Endothelial cell of umbilical vein (primary cell): ENCODE measurements around the gene TRDN. TPM values are rescaled to one million over a fixed set of nuclear protein-coding genes. Genes with fewer than 3 reads are reported as not detected.

Experiments
- BruUV-seq: library from RNA; stranded (reverse); fragments of 400-500 nt; replicated peaks from 2 replicates; lab custom pipeline; 2021; lab: Mats Ljungman, UMichigan
- CTCF ChIA-PET: fragments of 300-600, 350-600 bp; sonication (Branson Sonifier 250); formaldehyde crosslinking; loops from one replicate; lab custom pipeline; 2021; ENCODE audit warnings: antibody characterized with exemption, inconsistent platforms; lab: Charles Lee
- POLR2A ChIA-PET: fragments of 300-600, 350-600 bp; sonication (Branson Sonifier 250); formaldehyde crosslinking; loops from one replicate; lab custom pipeline; 2021; ENCODE audit warnings: antibody characterized with exemption, inconsistent platforms; lab: Charles Lee
- DNase-seq: peaks from one replicate; pipeline ENCODE4 v3.0.0-alpha.2; 2011; ENCODE audit warnings: low read depth, low spot score
- FAIRE-seq: peaks from 2 replicates; lab custom pipeline; 2011; peaks lifted over from hg19 to GRCh38; lab: Jason Lieb, UNC
- H2AFZ ChIP-seq: 2 replicates; pipeline ENCODE4 v1.6.0; 2012; ENCODE audit warnings: low read depth, low read length, control low read depth, inconsistent platforms
- H3K27ac ChIP-seq: 2 replicates; pipeline ENCODE4 v1.5.1; 2011; ENCODE audit warnings: low read depth, mild to moderate bottlenecking, control low read depth, low read length, moderate library complexity; ENCODE audit not compliant: insufficient read depth
- H3K27me3 ChIP-seq, 2 experiments: 2 replicates each; pipeline versions ENCODE4 v1.6.0 to v1.6.1; 2011; ENCODE audit warnings: low read length in 2 of 2, mixed read lengths in 1 of 2; ENCODE audit not compliant: control insufficient read depth in 2 of 2, insufficient read depth in 2 of 2
- H3K36me3 ChIP-seq, 2 experiments: 2 replicates in 1 of 2; 3 replicates in 1 of 2; pipeline ENCODE4 v1.5.1; 2011; ENCODE audit warnings: low read length in 2 of 2, mild to moderate bottlenecking in 1 of 2, moderate library complexity in 1 of 2; ENCODE audit not compliant: control insufficient read depth in 2 of 2, insufficient read depth in 2 of 2; ENCODE audit errors: extremely low read depth in 1 of 2
- H3K4me1 ChIP-seq: 3 replicates; pipeline ENCODE4 v1.5.1; 2011; ENCODE audit warnings: mild to moderate bottlenecking, low read length; ENCODE audit not compliant: control insufficient read depth, insufficient read depth; ENCODE audit errors: extremely low read depth
- H3K4me2 ChIP-seq: 2 replicates; pipeline ENCODE4 v1.6.1; 2011; ENCODE audit warnings: low read length, control low read depth, mixed read lengths; ENCODE audit not compliant: insufficient read depth
- H3K4me3 ChIP-seq, 3 experiments: fragments of 200-600 bp in 1 of 3; sonication (generic), shearing (Covaris generic) in 1 of 3; replicated peaks in 1 of 3; 2 replicates each; pipeline ENCODE4 v1.5.1; 2011 to 2016; ENCODE audit warnings: control low read depth in 3 of 3, low read length in 3 of 3, mild to moderate bottlenecking in 2 of 3, inconsistent platforms in 1 of 3, low read depth in 1 of 3, moderate library complexity in 1 of 3; ENCODE audit not compliant: insufficient read depth in 1 of 3
- H3K79me2 ChIP-seq: 2 replicates; pipeline ENCODE4 v1.6.0; 2012; ENCODE audit warnings: low read length, inconsistent platforms; ENCODE audit not compliant: control insufficient read depth, insufficient read depth
- H3K9ac ChIP-seq: replicated peaks from 2 replicates; pipeline ENCODE3; 2011; ENCODE audit warnings: low read length, control low read depth; ENCODE audit not compliant: insufficient read depth; ENCODE audit errors: extremely low read depth
- H3K9me1 ChIP-seq: replicated peaks from 3 replicates; pipeline ENCODE4 v1.6.0; 2011; ENCODE audit warnings: mild to moderate bottlenecking, low read length; ENCODE audit not compliant: control insufficient read depth, insufficient read depth; ENCODE audit errors: extremely low read depth
- H3K9me3 ChIP-seq: replicated peaks from 2 replicates; pipeline ENCODE4 v1.5.1; 2012; ENCODE audit warnings: low read length, inconsistent platforms; ENCODE audit not compliant: control insufficient read depth, insufficient read depth
- H4K20me1 ChIP-seq: replicated peaks from 2 replicates; pipeline ENCODE3; 2011; ENCODE audit warnings: mild to moderate bottlenecking, low read length; ENCODE audit not compliant: control insufficient read depth, insufficient read depth; ENCODE audit errors: extremely low read depth
- EZH2 ChIP-seq: IDR thresholded peaks from 2 replicates; pipeline ENCODE4 v1.6.1; 2012; ENCODE audit warnings: borderline replicate concordance, low read depth, mild to moderate bottlenecking, moderate library complexity, low read length, inconsistent platforms; ENCODE audit not compliant: severe bottlenecking
- FOS ChIP-seq: IDR thresholded peaks from 2 replicates; pipeline ENCODE4 v1.6.1; 2011; ENCODE audit warnings: mild to moderate bottlenecking, low read length, moderate library complexity, borderline replicate concordance; ENCODE audit not compliant: insufficient read depth
- GATA2 ChIP-seq: IDR thresholded peaks from 2 replicates; pipeline ENCODE4 v1.7.0; 2011; ENCODE audit warnings: low read depth, mild to moderate bottlenecking, moderate library complexity, mixed read lengths, low read length; ENCODE audit not compliant: insufficient read length, insufficient read depth
- JUN ChIP-seq: IDR thresholded peaks from 2 replicates; pipeline ENCODE4 v1.6.1; 2011; ENCODE audit warnings: borderline replicate concordance, low read depth; ENCODE audit not compliant: insufficient read length, insufficient read depth
- MYC ChIP-seq: IDR thresholded peaks from one replicate; pipeline ENCODE4 v1.6.1; 2011; ENCODE audit warnings: mild to moderate bottlenecking, low read depth, low read length
- POLR2A ChIP-seq: IDR thresholded peaks from 2 replicates; pipeline ENCODE4 v1.6.1; 2012; ENCODE audit warnings: low read depth, mild to moderate bottlenecking, control low read depth, low read length
- POLR2AphosphoS5 ChIP-seq: IDR thresholded peaks from 2 replicates; pipeline ENCODE4 v1.6.1; 2012; ENCODE audit warnings: low read depth, mild to moderate bottlenecking, control low read depth, low read length, moderate library complexity; ENCODE audit not compliant: insufficient read depth
- dilution Hi-C: fragments of 300-500 bp; cut with MboI; formaldehyde crosslinking; loops from one replicate; pipeline ENCODE4 v1.15.0; 2019; ENCODE audit warnings: low sequenced_read_pairs; ENCODE audit not compliant: extremely low pct_ligation_motif_present
- intact Hi-C: fragments of 100-400 bp; cut with micrococcal nuclease; formaldehyde crosslinking; loops from one replicate; pipeline ENCODE4 v1.10.0; 2022
- polyA plus RNA-seq, 4 experiments: library from polyadenylated mRNA; depleted of rRNA in 3 of 4; stranded (reverse) in 3 of 4; unstranded in 1 of 4; fragments of >200 nt; gene quantifications; 2 replicates each; pipeline versions ENCODE4 v1.2.1 to v1.2.3, GENCODE V29; 2011 to 2012; ENCODE audit warnings: missing spikeins in 1 of 4
- total RNA-seq: library from RNA; stranded (reverse); gene quantifications from 2 replicates; pipeline ENCODE4 v1.2.3, GENCODE V29; 2021
- TF ChIP-seq, protein P1 (sequence below): IDR thresholded peaks from 2 replicates; pipeline ENCODE4 v1.6.1; 2011; ENCODE audit not compliant: insufficient read depth, insufficient read length
- TF ChIP-seq, protein P2 (sequence below), 2 donors: IDR thresholded peaks; 1 replicate in 1 of 2; 2 replicates in 1 of 2; pipeline ENCODE4 v1.5.1; 2011; ENCODE audit warnings: low read length in 2 of 2, mild to moderate bottlenecking in 2 of 2, moderate library complexity in 2 of 2, control low read depth in 1 of 2, inconsistent platforms in 1 of 2, low read depth in 1 of 2; ENCODE audit not compliant: insufficient read depth in 1 of 2; ENCODE audit errors: extremely low read depth in 1 of 2

Gene TRDN
- total and polyA plus RNA-seq, 2 donors (not counting 3 experiments of a cell fraction or from before 2014, with no cell fraction given): not detected

DNA sequence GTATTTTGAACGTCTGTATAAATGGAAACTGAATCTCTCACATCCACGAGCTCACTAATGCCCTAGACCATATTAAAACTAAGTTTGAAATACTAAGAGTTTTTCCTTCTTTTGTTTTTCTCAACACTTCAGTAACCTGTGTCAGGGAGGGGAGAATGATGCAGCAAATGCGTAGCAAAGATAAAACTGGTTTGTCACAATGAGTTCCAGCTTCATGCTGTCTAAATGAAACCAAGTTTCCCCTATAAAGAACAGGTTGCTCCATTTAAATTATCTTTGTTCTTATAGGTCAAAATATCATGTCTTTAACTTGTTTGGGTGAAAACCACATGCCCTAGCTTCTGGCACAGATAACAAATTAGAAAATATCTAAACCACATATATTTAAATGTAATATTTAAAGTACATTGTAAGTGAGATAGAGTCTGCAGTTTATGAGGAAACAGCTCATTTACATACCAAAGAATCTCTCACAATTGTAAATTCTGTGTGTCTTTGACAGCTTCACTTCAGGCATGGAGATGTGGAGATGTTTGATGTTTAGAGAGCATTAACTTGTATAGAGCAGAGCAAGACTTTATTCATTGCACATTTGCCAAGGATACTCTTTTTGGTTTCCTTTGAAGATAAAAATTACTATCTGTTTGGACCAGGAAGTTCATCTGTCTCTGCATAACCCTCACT, 7.3 kb downstream of the TRDN start:
- ChIA-PET CTCF (interaction anchor here (1.0 to 1.6 kb wide), 4 partner anchors 9 to 86 kb away, joined by 3 to 7 read pairs (median 3); no protein-coding TSS in a partner anchor), POLR2A (no interaction called here)
- TF ChIP-seq GATA2 (no peak), FOS (no peak), EZH2 (no peak), JUN (no peak), POLR2A (no peak), MYC (no peak), POLR2AphosphoS5 (no peak)
- TF ChIP-seq, protein P1, sequence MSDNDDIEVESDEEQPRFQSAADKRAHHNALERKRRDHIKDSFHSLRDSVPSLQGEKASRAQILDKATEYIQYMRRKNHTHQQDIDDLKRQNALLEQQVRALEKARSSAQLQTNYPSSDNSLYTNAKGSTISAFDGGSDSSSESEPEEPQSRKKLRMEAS: no peak
- TF ChIP-seq, protein P2, sequence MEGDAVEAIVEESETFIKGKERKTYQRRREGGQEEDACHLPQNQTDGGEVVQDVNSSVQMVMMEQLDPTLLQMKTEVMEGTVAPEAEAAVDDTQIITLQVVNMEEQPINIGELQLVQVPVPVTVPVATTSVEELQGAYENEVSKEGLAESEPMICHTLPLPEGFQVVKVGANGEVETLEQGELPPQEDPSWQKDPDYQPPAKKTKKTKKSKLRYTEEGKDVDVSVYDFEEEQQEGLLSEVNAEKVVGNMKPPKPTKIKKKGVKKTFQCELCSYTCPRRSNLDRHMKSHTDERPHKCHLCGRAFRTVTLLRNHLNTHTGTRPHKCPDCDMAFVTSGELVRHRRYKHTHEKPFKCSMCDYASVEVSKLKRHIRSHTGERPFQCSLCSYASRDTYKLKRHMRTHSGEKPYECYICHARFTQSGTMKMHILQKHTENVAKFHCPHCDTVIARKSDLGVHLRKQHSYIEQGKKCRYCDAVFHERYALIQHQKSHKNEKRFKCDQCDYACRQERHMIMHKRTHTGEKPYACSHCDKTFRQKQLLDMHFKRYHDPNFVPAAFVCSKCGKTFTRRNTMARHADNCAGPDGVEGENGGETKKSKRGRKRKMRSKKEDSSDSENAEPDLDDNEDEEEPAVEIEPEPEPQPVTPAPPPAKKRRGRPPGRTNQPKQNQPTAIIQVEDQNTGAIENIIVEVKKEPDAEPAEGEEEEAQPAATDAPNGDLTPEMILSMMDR (IDR thresholded peaks at IDR 0.05; ENCODE audit: extremely low read depth in 1 of 2, insufficient read depth in 1 of 2, low read depth in 1 of 2, low read length in 2 of 2): no peak
- no peak overlapping the region for H2AFZ ChIP-seq
- dilution Hi-C loops (no loop called here), intact Hi-C loops (no loop called here)
- H3K4me1 ChIP-seq: no peaks in the 10 kb centered on the region
- H4K20me1 ChIP-seq: no peaks in the 10 kb centered on the region
- no peak overlapping the region for H3K27ac ChIP-seq
- no peaks in the 10 kb centered on the region for H3K9me3 ChIP-seq
- no peak overlapping the region for H3K9ac ChIP-seq
- H3K9me1 ChIP-seq: no peaks in the 10 kb centered on the region
- BruUV-seq: no TSS peak
- DNase-seq (no peak), FAIRE-seq (no peak)
- H3K4me3 ChIP-seq: no peak overlapping the region
- H3K79me2 ChIP-seq: no peaks in the 10 kb centered on the region
- no peak overlapping the region for H3K4me2 ChIP-seq
- H3K36me3 ChIP-seq: no peaks in the 10 kb centered on the region
- no peaks in the 10 kb centered on the region for H3K27me3 ChIP-seq
